ENCODE results near the gene SSC4D.

Gene SSC4D

DNA sequence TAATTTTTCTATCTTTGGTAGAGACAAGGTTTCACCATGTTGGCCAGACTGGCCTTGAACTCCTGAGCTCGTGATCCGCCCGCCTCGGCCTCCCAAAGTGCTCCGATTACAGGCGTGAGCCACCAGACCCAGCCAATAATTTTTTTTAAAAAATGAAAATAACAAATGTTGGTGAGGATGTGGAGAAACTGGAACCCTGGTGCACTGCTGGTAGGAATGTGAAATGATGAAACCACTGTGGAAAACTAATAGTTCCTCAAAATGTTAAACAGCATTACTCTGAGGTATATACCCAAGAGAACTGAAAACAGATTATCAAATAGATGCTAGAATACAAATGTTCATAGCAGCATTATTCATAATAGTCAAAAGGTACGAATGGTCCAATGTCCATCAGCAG, 27.7 kb downstream of the SSC4D start:
- no peak overlapping the region for H3K4me3 ChIP-seq (ENCODE audit: low read depth in 1 of 2, low read length in 2 of 2)
- ATAC-seq (ENCODE audit: insufficient read depth, low read depth): no peak
- DNase-seq: no peak
- no peak overlapping the region for H2AFZ ChIP-seq (ENCODE audit: low read depth, low read length)
- TF ChIP-seq, protein P1, sequence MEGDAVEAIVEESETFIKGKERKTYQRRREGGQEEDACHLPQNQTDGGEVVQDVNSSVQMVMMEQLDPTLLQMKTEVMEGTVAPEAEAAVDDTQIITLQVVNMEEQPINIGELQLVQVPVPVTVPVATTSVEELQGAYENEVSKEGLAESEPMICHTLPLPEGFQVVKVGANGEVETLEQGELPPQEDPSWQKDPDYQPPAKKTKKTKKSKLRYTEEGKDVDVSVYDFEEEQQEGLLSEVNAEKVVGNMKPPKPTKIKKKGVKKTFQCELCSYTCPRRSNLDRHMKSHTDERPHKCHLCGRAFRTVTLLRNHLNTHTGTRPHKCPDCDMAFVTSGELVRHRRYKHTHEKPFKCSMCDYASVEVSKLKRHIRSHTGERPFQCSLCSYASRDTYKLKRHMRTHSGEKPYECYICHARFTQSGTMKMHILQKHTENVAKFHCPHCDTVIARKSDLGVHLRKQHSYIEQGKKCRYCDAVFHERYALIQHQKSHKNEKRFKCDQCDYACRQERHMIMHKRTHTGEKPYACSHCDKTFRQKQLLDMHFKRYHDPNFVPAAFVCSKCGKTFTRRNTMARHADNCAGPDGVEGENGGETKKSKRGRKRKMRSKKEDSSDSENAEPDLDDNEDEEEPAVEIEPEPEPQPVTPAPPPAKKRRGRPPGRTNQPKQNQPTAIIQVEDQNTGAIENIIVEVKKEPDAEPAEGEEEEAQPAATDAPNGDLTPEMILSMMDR (IDR thresholded peaks at IDR 0.05; ENCODE audit: borderline replicate concordance, extremely low read depth, low read length, poor library complexity, severe bottlenecking): no peak
- no peak for TF ChIP-seq EZH2 (IDR thresholded peaks at IDR 0.05; ENCODE audit: borderline replicate concordance, low read depth, low read length, severe bottlenecking)
- H3K4me2 ChIP-seq (ENCODE audit: insufficient read depth, low read length): no peak overlapping the region
- H3K27ac ChIP-seq (ENCODE audit: low read length): no peak overlapping the region
- H3K79me2 ChIP-seq (ENCODE audit: insufficient read depth, low read length): no peaks in the 10 kb centered on the region
- H3K9ac ChIP-seq (ENCODE audit: low read depth, low read length): no peak overlapping the region
- H3K9me3 ChIP-seq (ENCODE audit: insufficient read depth, low read length, severe bottlenecking): no peaks in the 10 kb centered on the region
- H3K4me1 ChIP-seq (ENCODE audit: insufficient read depth, low read length): no peaks in the 10 kb centered on the region
- no peaks in the 10 kb centered on the region for H4K20me1 ChIP-seq (ENCODE audit: insufficient read depth, low read length)
- H3K27me3 ChIP-seq (ENCODE audit: insufficient read depth, low read length, poor library complexity): no peaks in the 10 kb centered on the region
- H3K36me3 ChIP-seq (ENCODE audit: insufficient read depth, low read length): no peaks in the 10 kb centered on the region

DNA sequence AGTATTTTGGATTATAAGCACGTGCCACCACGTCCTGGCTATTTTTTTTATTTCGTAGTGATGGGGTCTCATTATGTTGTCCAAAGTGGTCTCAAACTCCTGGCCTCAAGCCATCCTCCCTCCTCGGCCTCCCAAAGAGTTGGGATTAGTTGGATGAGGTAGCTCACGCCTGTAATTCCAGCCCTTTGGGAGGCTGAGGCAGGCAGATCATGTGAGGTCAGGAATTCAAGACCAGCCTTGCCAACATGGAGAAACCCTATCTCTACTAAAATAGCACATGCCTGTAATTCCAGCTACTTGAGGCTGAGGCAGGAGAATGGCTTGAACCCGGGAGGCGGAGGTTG, 28.9 kb downstream of the SSC4D start:
- H3K9ac ChIP-seq (ENCODE audit: low read depth, low read length): no peak overlapping the region
- H3K4me1 ChIP-seq (ENCODE audit: insufficient read depth, low read length): no peaks in the 10 kb centered on the region
- H4K20me1 ChIP-seq (ENCODE audit: insufficient read depth, low read length): no peaks in the 10 kb centered on the region
- TF ChIP-seq, protein P1 (IDR thresholded peaks at IDR 0.05; ENCODE audit: borderline replicate concordance, extremely low read depth, low read length, poor library complexity, severe bottlenecking): no peak
- no peak for TF ChIP-seq EZH2 (IDR thresholded peaks at IDR 0.05; ENCODE audit: borderline replicate concordance, low read depth, low read length, severe bottlenecking)
- ATAC-seq (ENCODE audit: insufficient read depth, low read depth): no peak
- H3K27me3 ChIP-seq (ENCODE audit: insufficient read depth, low read length, poor library complexity): no peaks in the 10 kb centered on the region
- no peak for DNase-seq
- H3K27ac ChIP-seq (ENCODE audit: low read length): no peak overlapping the region
- no peak overlapping the region for H3K4me2 ChIP-seq (ENCODE audit: insufficient read depth, low read length)
- no peaks in the 10 kb centered on the region for H3K79me2 ChIP-seq (ENCODE audit: insufficient read depth, low read length)
- no peak overlapping the region for H3K4me3 ChIP-seq (ENCODE audit: low read depth in 1 of 2, low read length in 2 of 2)
- H2AFZ ChIP-seq (ENCODE audit: low read depth, low read length): no peak overlapping the region
- H3K36me3 ChIP-seq (ENCODE audit: insufficient read depth, low read length): no peaks in the 10 kb centered on the region
- no peaks in the 10 kb centered on the region for H3K9me3 ChIP-seq (ENCODE audit: insufficient read depth, low read length, severe bottlenecking)

- TF ChIP-seq, protein P1 (IDR thresholded peaks at IDR 0.05; ENCODE audit: borderline replicate concordance, extremely low read depth, low read length, poor library complexity, severe bottlenecking): no peak
- TF ChIP-seq EZH2 (IDR thresholded peaks at IDR 0.05; ENCODE audit: borderline replicate concordance, low read depth, low read length, severe bottlenecking): no peak
- Histone ChIP-seq H4K20me1 (ENCODE audit: insufficient read depth, low read length) (no peaks in the 10 kb centered on the region), H3K4me2 (ENCODE audit: insufficient read depth, low read length) (no peak overlapping the region), H2AFZ (ENCODE audit: low read depth, low read length) (no peak overlapping the region), H3K36me3 (ENCODE audit: insufficient read depth, low read length) (no peaks in the 10 kb centered on the region), H3K79me2 (ENCODE audit: insufficient read depth, low read length) (no peaks in the 10 kb centered on the region), H3K4me1 (ENCODE audit: insufficient read depth, low read length) (no peaks in the 10 kb centered on the region), H3K9me3 (ENCODE audit: insufficient read depth, low read length, severe bottlenecking) (no peaks in the 10 kb centered on the region), H3K27me3 (ENCODE audit: insufficient read depth, low read length, poor library complexity) (no peaks in the 10 kb centered on the region), H3K9ac (ENCODE audit: low read depth, low read length) (no peak overlapping the region), H3K27ac (ENCODE audit: low read length) (no peak overlapping the region), H3K4me3 (ENCODE audit: low read depth in 1 of 2, low read length in 2 of 2) (no peak overlapping the region)
- no peak for DNase-seq
- no peak for ATAC-seq (ENCODE audit: insufficient read depth, low read depth)
These were observed 32.1 kb downstream of the SSC4D start for GRCh38 chr7:76377186-76377918.

Data from DND-41 (cell line).